ENCODE data around the gene PPP1R11. TPM values are rescaled to one million over a fixed set of nuclear protein-coding genes. Genes with fewer than 3 reads are reported as not detected.
A peak's percentile ranks its signal among the peaks of the same experiment; 100 is the strongest.

The PPP1R11 gene
- total and polyA plus RNA-seq, 2 of the 13 experiments (the other 11 are each of a cell fraction or from before 2014, with no cell fraction given): 32.1 to 58.9 TPM

DNA sequence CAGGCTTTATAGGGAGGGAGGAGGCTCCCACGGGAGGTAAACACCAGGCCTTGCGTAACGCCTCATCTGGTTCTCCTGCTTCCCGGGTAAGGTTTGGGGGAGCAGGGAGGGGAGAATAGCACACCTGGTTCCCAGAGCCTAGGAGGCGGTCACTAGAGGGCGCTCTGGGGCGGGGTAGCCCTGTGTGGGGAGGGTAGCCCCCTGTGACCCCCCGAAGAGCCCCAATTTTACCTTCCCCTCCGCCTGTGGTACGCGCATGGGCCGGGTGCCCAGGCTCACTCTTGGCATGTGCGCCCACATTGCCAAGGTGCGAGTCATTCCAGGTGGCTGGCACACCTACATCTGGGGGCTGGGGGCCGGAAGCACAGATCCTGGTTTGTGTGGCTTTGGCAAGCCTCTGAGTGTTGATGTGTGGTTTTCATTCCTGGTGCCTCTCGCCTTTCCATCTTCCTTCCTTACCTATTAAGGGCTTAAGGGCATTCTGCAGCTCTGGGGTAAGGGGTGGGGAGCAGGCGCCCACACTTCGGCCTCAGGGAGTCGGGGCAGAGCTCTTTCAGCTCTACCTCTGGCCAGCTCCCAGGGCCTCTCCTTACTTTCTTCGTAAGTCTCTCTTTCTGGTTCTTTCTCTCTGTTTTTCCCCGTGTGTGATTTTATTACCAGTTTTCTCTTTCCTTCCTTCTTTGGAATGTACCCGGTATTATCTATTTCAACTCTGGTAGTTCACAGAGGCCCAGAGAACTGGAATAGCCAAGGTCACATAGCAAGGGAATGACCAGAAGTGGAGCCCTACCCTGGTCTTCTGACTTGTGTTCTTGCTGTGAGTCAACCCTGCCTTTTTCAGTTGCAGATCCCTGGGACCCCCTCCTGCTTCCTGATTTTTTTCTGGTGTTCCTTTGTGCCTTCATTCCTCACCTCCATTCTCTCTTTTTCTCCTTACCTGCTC, 9.1 kb downstream of the PPP1R11 start (continued):
- TF ChIP-seq, protein P1, sequence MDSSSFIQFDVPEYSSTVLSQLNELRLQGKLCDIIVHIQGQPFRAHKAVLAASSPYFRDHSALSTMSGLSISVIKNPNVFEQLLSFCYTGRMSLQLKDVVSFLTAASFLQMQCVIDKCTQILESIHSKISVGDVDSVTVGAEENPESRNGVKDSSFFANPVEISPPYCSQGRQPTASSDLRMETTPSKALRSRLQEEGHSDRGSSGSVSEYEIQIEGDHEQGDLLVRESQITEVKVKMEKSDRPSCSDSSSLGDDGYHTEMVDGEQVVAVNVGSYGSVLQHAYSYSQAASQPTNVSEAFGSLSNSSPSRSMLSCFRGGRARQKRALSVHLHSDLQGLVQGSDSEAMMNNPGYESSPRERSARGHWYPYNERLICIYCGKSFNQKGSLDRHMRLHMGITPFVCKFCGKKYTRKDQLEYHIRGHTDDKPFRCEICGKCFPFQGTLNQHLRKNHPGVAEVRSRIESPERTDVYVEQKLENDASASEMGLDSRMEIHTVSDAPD (CRISPR knock-in tag; IDR thresholded peaks at IDR 0.05): peak; percentile 83; the same call in 1 of the 2 replicates
- TF ChIP-seq, protein P2, sequence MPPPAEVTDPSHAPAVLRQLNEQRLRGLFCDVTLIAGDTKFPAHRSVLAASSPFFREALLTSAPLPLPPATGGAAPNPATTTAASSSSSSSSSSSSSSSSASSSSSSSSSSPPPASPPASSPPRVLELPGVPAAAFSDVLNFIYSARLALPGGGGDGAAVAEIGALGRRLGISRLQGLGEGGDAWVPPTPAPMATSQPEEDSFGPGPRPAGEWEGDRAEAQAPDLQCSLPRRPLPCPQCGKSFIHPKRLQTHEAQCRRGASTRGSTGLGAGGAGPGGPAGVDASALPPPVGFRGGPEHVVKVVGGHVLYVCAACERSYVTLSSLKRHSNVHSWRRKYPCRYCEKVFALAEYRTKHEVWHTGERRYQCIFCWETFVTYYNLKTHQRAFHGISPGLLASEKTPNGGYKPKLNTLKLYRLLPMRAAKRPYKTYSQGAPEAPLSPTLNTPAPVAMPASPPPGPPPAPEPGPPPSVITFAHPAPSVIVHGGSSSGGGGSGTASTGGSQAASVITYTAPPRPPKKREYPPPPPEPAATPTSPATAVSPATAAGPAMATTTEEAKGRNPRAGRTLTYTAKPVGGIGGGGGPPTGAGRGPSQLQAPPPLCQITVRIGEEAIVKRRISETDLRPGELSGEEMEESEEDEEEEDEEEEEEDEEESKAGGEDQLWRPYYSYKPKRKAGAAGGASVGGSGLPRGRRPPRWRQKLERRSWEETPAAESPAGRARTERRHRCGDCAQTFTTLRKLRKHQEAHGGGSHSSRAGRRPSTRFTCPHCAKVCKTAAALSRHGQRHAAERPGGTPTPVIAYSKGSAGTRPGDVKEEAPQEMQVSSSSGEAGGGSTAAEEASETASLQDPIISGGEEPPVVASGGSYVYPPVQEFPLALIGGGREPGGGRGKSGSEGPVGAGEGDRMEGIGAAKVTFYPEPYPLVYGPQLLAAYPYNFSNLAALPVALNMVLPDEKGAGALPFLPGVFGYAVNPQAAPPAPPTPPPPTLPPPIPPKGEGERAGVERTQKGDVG (CRISPR knock-in tag; IDR thresholded peaks at IDR 0.05; ENCODE audit: borderline replicate concordance): no peak
- TF ChIP-seq ZNF451 (CRISPR knock-in tag; IDR thresholded peaks at IDR 0.05): peak; percentile 72; the same call in 1 of the 2 replicates
- TF ChIP-seq ZNF674 (CRISPR knock-in tag; IDR thresholded peaks at IDR 0.05; ENCODE audit: low read depth): no peak
- no peak for TF ChIP-seq ZIK1 (CRISPR knock-in tag; IDR thresholded peaks at IDR 0.05; ENCODE audit: borderline replicate concordance, low read depth)
- TF ChIP-seq, protein P3, sequence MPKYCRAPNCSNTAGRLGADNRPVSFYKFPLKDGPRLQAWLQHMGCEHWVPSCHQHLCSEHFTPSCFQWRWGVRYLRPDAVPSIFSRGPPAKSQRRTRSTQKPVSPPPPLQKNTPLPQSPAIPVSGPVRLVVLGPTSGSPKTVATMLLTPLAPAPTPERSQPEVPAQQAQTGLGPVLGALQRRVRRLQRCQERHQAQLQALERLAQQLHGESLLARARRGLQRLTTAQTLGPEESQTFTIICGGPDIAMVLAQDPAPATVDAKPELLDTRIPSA (CRISPR knock-in tag; IDR thresholded peaks at IDR 0.05; ENCODE audit: borderline replicate concordance): no peak
- peak; percentile 6; the same call in 1 of the 2 replicates for TF ChIP-seq FOXJ3 (CRISPR knock-in tag; IDR thresholded peaks at IDR 0.05; ENCODE audit: borderline replicate concordance)
- TF ChIP-seq ZNF232 (CRISPR knock-in tag; IDR thresholded peaks at IDR 0.05; ENCODE audit: borderline replicate concordance): no peak
- TF ChIP-seq PAF1 (CRISPR knock-in tag; IDR thresholded peaks at IDR 0.05): no peak
- no peak for TF ChIP-seq KLF13 (CRISPR knock-in tag; IDR thresholded peaks at IDR 0.05)
- TF ChIP-seq, protein P4, sequence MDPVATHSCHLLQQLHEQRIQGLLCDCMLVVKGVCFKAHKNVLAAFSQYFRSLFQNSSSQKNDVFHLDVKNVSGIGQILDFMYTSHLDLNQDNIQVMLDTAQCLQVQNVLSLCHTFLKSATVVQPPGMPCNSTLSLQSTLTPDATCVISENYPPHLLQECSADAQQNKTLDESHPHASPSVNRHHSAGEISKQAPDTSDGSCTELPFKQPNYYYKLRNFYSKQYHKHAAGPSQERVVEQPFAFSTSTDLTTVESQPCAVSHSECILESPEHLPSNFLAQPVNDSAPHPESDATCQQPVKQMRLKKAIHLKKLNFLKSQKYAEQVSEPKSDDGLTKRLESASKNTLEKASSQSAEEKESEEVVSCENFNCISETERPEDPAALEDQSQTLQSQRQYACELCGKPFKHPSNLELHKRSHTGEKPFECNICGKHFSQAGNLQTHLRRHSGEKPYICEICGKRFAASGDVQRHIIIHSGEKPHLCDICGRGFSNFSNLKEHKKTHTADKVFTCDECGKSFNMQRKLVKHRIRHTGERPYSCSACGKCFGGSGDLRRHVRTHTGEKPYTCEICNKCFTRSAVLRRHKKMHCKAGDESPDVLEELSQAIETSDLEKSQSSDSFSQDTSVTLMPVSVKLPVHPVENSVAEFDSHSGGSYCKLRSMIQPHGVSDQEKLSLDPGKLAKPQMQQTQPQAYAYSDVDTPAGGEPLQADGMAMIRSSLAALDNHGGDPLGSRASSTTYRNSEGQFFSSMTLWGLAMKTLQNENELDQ (CRISPR knock-in tag; IDR thresholded peaks at IDR 0.05; ENCODE audit: borderline replicate concordance): no peak
- TF ChIP-seq ELF4 (CRISPR knock-in tag; IDR thresholded peaks at IDR 0.05; ENCODE audit: borderline replicate concordance): no peak
- TF ChIP-seq SIN3B (IDR thresholded peaks at IDR 0.05; ENCODE audit: low read length): no peak
- TF ChIP-seq RFX3 (CRISPR knock-in tag; IDR thresholded peaks at IDR 0.05): no peak
- TF ChIP-seq ZNF431 (CRISPR knock-in tag; IDR thresholded peaks at IDR 0.05; ENCODE audit: borderline replicate concordance, low read depth): no peak
- no peak; the same call in 1 of the 2 replicates for TF ChIP-seq PHF20 (CRISPR knock-in tag; IDR thresholded peaks at IDR 0.05)
- TF ChIP-seq, protein P5, sequence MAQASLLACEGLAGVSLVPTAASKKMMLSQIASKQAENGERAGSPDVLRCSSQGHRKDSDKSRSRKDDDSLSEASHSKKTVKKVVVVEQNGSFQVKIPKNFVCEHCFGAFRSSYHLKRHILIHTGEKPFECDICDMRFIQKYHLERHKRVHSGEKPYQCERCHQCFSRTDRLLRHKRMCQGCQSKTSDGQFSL (CRISPR knock-in tag; IDR thresholded peaks at IDR 0.05): peak; percentile 57
- TF ChIP-seq ZNF772 (CRISPR knock-in tag; IDR thresholded peaks at IDR 0.05): no peak
- no peak for TF ChIP-seq ZNF615 (CRISPR knock-in tag; IDR thresholded peaks at IDR 0.05; ENCODE audit: borderline replicate concordance)
- no peak for TF ChIP-seq SETDB1 (CRISPR knock-in tag; IDR thresholded peaks at IDR 0.05; ENCODE audit: borderline replicate concordance)
- peak; percentile 34; the same call in 1 of the 2 replicates for TF ChIP-seq FOSL2 (CRISPR knock-in tag; IDR thresholded peaks at IDR 0.05)
